ENCODE measurements around the gene PYGM. TPM values are rescaled to one million over a fixed set of nuclear protein-coding genes. Genes with fewer than 3 reads are reported as not detected.

The PYGM gene
- total RNA-seq, 1 experiment from 2014 or later, result 3.6 TPM

DNA sequence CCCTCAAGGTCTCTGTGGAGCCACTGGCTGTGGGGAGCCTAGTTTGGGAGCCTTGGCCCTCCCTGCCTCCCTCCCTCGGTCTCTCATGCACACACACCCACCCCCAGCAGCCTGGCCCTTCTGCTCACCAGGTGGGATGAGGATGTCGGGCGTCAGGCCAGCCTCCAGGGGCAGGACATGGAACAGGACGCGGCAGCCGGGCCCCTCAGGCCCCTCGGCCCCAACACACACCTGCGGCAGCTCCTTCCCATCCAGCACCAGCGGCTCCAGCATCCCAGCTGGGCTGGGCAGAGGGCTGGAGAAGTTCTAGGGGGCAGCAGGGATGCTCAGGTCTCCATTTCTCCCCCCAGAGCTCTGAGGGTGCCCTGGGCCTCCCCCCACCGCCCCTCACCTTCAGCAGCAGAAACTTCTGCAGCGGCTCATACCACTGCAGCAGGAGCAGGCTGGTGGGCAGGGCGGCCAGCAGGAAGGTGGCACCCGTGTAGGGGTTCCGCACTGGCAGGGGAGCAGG lies 32.1 kb upstream of the PYGM start:
- Histone ChIP-seq H3K23me2 (ENCODE audit: insufficient read length, low read depth, low read length, poor library complexity, severe bottlenecking) (no peaks in the 10 kb centered on the region), H4K91ac (ENCODE audit: insufficient read length, low read depth, low read length) (no peak overlapping the region), H2AFZ (ENCODE audit: low read length) (no peak overlapping the region), H3K27me3 (ENCODE audit: insufficient read depth, low read length) (no peaks in the 10 kb centered on the region), H2BK5ac (ENCODE audit: insufficient read length, low read length) (no peak overlapping the region), H3K4me1 (ENCODE audit: insufficient read depth, low read length) (no peaks in the 10 kb centered on the region), H3T11ph (ENCODE audit: low read length) (no peak overlapping the region), H2BK12ac (ENCODE audit: insufficient read length, low read depth, low read length) (no peak overlapping the region), H3K79me1 (ENCODE audit: insufficient read depth, low read depth, low read length, poor library complexity, severe bottlenecking) (no peaks in the 10 kb centered on the region), H2BK15ac (ENCODE audit: low read depth, low read length) (no peak overlapping the region), H3K27ac (ENCODE audit: insufficient read length, low read depth, low read length) (no peak overlapping the region), H3K4ac (ENCODE audit: low read depth, low read length) (no peak overlapping the region), H3K9ac (ENCODE audit: extremely low read depth, insufficient read length, low read length) (no peak overlapping the region), H3K18ac (ENCODE audit: insufficient read length, low read depth, low read length) (no peak overlapping the region), H4K8ac (replicated peaks; ENCODE audit: insufficient read length, low read depth, low read length) (no peak overlapping the region), H3K4me2 (ENCODE audit: insufficient read depth, insufficient read length, low read length) (no peak overlapping the region), H4K5ac (ENCODE audit: insufficient read length, low read depth, low read length) (no peak overlapping the region), H2AK5ac (ENCODE audit: insufficient read length, low read length) (no peak overlapping the region), H3K23ac (ENCODE audit: insufficient read length, low read depth, low read length) (no peak overlapping the region), H2BK120ac (ENCODE audit: low read depth, low read length, poor library complexity, severe bottlenecking) (no peak overlapping the region), H3K79me2 (ENCODE audit: insufficient read depth, low read length) (no peaks in the 10 kb centered on the region), H3K9me3 (ENCODE audit: control insufficient read depth, low read depth, low read length) (no peaks in the 10 kb centered on the region), H3K56ac (ENCODE audit: insufficient read length, low read depth, low read length) (no peak overlapping the region), H3K14ac (ENCODE audit: insufficient read depth, low read length) (no peak overlapping the region), H4K20me1 (ENCODE audit: control insufficient read depth, insufficient read depth, insufficient read length) (no peaks in the 10 kb centered on the region), H2BK20ac (ENCODE audit: low read depth, low read length, poor library complexity, severe bottlenecking) (no peak overlapping the region)
- no peak for DNase-seq
- Mint-ChIP-seq H3K27ac (no peak overlapping the region), H3K36me3 (ENCODE audit: insufficient read depth in 1 of 3, low read depth in 3 of 3) (peaks cover 0 to 15% (median 6%) of the 10 kb centered on the region in 3 experiments; a peak in 2 of 7 replicates), H3K9me3 (no peaks in the 10 kb centered on the region), H3K27me3 (ENCODE audit: low read depth) (no peaks in the 10 kb centered on the region), H3K4me1 (0 out of 4 replicates have a peak, but pooled peaks cover 0 to 2% of the 10 kb centered on the region in 2 experiments), H3K4me3 (no peak overlapping the region)
- WGBS (ENCODE audit: extremely low coverage, insufficient read length, low lambda C conversion rate), result no CpG with 5 or more reads among the region's 14 CpGs
- TF ChIP-seq CTCF (conservative IDR thresholded peaks at IDR 0.05), result no peak

Measured in H9 (cell line).